GM12865 (cell line): ENCODE measurements around the gene ATP6AP1.

Experiments used
- DNase-seq: peaks from one replicate; pipeline ENCODE4 v3.0.0; 2010; ENCODE audit warnings: low read depth
- H3K4me3 ChIP-seq: 2 replicates; pipeline ENCODE4 v1.5.1; 2011; ENCODE audit warnings: mild to moderate bottlenecking, low read depth, low read length, control low read depth
- CTCF ChIP-seq: IDR thresholded peaks from 2 replicates; pipeline ENCODE4 v1.5.1; 2011; ENCODE audit warnings: low read length, control low read depth, low read depth, inconsistent platforms; ENCODE audit not compliant: insufficient read depth; ENCODE audit errors: missing control alignments

The ATP6AP1 gene

GRCh38 chrX:154483325-154483724 lies 54.8 kb downstream of the ATP6AP1 start:
- TF ChIP-seq CTCF, result no peak
- no peak overlapping the region for H3K4me3 ChIP-seq
- no peak for DNase-seq

- H3K4me3 ChIP-seq, result no peak overlapping the region
- TF ChIP-seq CTCF, result no peak
- DNase-seq, result no peak
Observed at GRCh38 chrX:154484255-154485149, 56.0 kb downstream of the ATP6AP1 start.

GRCh38 chrX:154485150-154486051 lies 56.9 kb downstream of the ATP6AP1 start:
- H3K4me3 ChIP-seq, result peak overlapping the region; percentile 78
- no peak for DNase-seq
- TF ChIP-seq CTCF, result no peak

GRCh38 chrX:154486052-154486395 lies 57.5 kb downstream of the ATP6AP1 start:
- peak overlapping the region; percentile 78 for H3K4me3 ChIP-seq
- peak; percentile 21 for DNase-seq
- TF ChIP-seq CTCF, result no peak
